Right lobe of liver (tissue), 4 donors: Measurements from ENCODE around the gene YJU2.

ENCODE experiments used
- POLR2A ChIP-seq: fragments of 450-650 bp; IDR thresholded peaks from one replicate; pipeline ENCODE4 v1.6.1; 2017; ENCODE audit warnings: antibody characterized with exemption, mild to moderate bottlenecking
- TF ChIP-seq, protein P1 (sequence below), 4 donors: fragments of 200-600 bp in 3 of 4; fragments of 450-650 bp in 1 of 4; IDR thresholded peaks; one replicate each; pipeline versions ENCODE4 v1.5.1 to v1.8.0; 2016 to 2022; ENCODE audit warnings: antibody characterized with exemption in 4 of 4, mild to moderate bottlenecking in 2 of 4
- donor health status: DM: no; HTN: no; CAD: no.
- donor health status: DM: no; HTN: no; CAD: no.
- donor health status: DM: no; HTN: yes; CAD: no.

- TF ChIP-seq, protein P1, sequence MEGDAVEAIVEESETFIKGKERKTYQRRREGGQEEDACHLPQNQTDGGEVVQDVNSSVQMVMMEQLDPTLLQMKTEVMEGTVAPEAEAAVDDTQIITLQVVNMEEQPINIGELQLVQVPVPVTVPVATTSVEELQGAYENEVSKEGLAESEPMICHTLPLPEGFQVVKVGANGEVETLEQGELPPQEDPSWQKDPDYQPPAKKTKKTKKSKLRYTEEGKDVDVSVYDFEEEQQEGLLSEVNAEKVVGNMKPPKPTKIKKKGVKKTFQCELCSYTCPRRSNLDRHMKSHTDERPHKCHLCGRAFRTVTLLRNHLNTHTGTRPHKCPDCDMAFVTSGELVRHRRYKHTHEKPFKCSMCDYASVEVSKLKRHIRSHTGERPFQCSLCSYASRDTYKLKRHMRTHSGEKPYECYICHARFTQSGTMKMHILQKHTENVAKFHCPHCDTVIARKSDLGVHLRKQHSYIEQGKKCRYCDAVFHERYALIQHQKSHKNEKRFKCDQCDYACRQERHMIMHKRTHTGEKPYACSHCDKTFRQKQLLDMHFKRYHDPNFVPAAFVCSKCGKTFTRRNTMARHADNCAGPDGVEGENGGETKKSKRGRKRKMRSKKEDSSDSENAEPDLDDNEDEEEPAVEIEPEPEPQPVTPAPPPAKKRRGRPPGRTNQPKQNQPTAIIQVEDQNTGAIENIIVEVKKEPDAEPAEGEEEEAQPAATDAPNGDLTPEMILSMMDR (IDR thresholded peaks at IDR 0.05) = no peak
- no peak for TF ChIP-seq POLR2A
These were observed 32.9 kb downstream of the YJU2 start for GRCh38 chr19:4279530-4280422.
